C4-2B (cell line): Measurements from ENCODE around the gene ASIP.

Experiments used
- ZFX ChIP-seq: fragments of 450-650 bp; IDR thresholded peaks from 2 replicates; pipeline ENCODE4 v1.6.1; 2017
- TF ChIP-seq, protein P1 (sequence below): fragments of 450-650 bp; conservative IDR thresholded peaks from 2 replicates; pipeline ENCODE4 v1.5.1; 2017; ENCODE audit warnings: mild to moderate bottlenecking

DNA sequence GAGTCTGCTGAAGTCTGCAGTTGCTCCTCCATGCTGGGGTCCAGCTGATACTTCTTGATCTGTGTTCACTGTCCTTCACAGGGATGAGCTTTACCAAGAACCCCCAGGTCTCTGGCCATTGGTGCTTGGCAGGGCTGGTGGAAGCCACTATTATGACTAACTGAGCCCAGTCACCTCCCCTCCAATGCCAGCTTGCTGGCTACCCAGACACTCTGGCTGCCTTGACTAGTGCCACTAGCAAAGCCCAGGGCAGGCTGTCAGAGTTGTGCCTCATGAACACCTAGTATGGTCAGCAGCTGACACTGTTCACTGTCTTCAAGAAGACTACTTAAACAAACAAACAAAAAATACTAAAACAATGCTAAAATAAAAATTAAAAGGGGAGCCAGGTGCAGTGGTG, 8.8 kb downstream of the ASIP start:
- TF ChIP-seq, protein P1, sequence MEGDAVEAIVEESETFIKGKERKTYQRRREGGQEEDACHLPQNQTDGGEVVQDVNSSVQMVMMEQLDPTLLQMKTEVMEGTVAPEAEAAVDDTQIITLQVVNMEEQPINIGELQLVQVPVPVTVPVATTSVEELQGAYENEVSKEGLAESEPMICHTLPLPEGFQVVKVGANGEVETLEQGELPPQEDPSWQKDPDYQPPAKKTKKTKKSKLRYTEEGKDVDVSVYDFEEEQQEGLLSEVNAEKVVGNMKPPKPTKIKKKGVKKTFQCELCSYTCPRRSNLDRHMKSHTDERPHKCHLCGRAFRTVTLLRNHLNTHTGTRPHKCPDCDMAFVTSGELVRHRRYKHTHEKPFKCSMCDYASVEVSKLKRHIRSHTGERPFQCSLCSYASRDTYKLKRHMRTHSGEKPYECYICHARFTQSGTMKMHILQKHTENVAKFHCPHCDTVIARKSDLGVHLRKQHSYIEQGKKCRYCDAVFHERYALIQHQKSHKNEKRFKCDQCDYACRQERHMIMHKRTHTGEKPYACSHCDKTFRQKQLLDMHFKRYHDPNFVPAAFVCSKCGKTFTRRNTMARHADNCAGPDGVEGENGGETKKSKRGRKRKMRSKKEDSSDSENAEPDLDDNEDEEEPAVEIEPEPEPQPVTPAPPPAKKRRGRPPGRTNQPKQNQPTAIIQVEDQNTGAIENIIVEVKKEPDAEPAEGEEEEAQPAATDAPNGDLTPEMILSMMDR = no peak
- no peak for TF ChIP-seq ZFX
